PC-9 (cell line): ENCODE data around the gene MNT.

Experiments
- CTCF ChIP-seq: fragments of 200-600 bp; sonication (generic); conservative IDR thresholded peaks from 2 replicates; pipeline ENCODE4 v1.6.1; 2017; ENCODE audit warnings: mixed run types, antibody characterized with exemption, mild to moderate bottlenecking, moderate library complexity
- EZH2 ChIP-seq: fragments of 200-600 bp; sonication (generic); IDR thresholded peaks from 2 replicates; pipeline ENCODE4 v1.8.0; 2017; ENCODE audit warnings: antibody characterized with exemption, low read depth

- TF ChIP-seq CTCF (no peak), EZH2 (no peak)
Measured at GRCh38 chr17:2388683-2389055, 12.2 kb downstream of the MNT start.
